ENCODE measurements around the gene FCGR1A.
"Not testable (repeated sequence)": the region's sequence is repeated elsewhere in the genome, so short reads cannot be mapped to it uniquely, and the experiment has no call there.

FCGR1A gene

GRCh38 chr1:149782600-149782999 is at the start of gene FCGR1A:
Gene FCGR1A (plus strand): TSS chr1:149782694. CDS start chr1:149782744, 50 bp downstream.
- DNase-seq (ENCODE audit: low read depth): not testable (repeated sequence)

- not testable (repeated sequence) for DNase-seq (ENCODE audit: low read depth)
Observed at GRCh38 chr1:149732781-149733180, 49.7 kb upstream of the FCGR1A start.

GRCh38 chr1:149734692-149735091 is 47.8 kb upstream of the FCGR1A start:
- not testable (repeated sequence) for DNase-seq (ENCODE audit: low read depth)

GRCh38 chr1:149740148-149740581 is 42.3 kb upstream of the FCGR1A start:
- DNase-seq (ENCODE audit: low read depth): not testable (repeated sequence)

- not testable (repeated sequence) for DNase-seq (ENCODE audit: low read depth)
Observed at GRCh38 chr1:149740590-149741230, 41.8 kb upstream of the FCGR1A start.

- not testable (repeated sequence) for DNase-seq (ENCODE audit: low read depth)
Observed at GRCh38 chr1:149741914-149742313, 40.6 kb upstream of the FCGR1A start.

- DNase-seq (ENCODE audit: low read depth): not testable (repeated sequence)
Observed at GRCh38 chr1:149746463-149747356, 35.8 kb upstream of the FCGR1A start.

GRCh38 chr1:149747359-149748143 is 34.9 kb upstream of the FCGR1A start:
- not testable (repeated sequence) for DNase-seq (ENCODE audit: low read depth)

- not testable (repeated sequence) for DNase-seq (ENCODE audit: low read depth)
Observed at GRCh38 chr1:149748144-149748500, 34.4 kb upstream of the FCGR1A start.

- not testable (repeated sequence) for DNase-seq (ENCODE audit: low read depth)
Observed at GRCh38 chr1:149750562-149750961, 31.9 kb upstream of the FCGR1A start.

GRCh38 chr1:149752186-149752585 is 30.3 kb upstream of the FCGR1A start:
- DNase-seq (ENCODE audit: low read depth): not testable (repeated sequence)

- not testable (repeated sequence) for DNase-seq (ENCODE audit: low read depth)
Observed at GRCh38 chr1:149753466-149753865, 29.0 kb upstream of the FCGR1A start.

GRCh38 chr1:149755294-149755693 is 27.2 kb upstream of the FCGR1A start:
- DNase-seq (ENCODE audit: low read depth): not testable (repeated sequence)

GRCh38 chr1:149762294-149762693 is 20.2 kb upstream of the FCGR1A start:
- DNase-seq (ENCODE audit: low read depth): not testable (repeated sequence)

- not testable (repeated sequence) for DNase-seq (ENCODE audit: low read depth)
Observed at GRCh38 chr1:149764087-149764800, 18.2 kb upstream of the FCGR1A start.

GRCh38 chr1:149766241-149766640 is 16.3 kb upstream of the FCGR1A start:
- DNase-seq (ENCODE audit: low read depth): not testable (repeated sequence)

- not testable (repeated sequence) for DNase-seq (ENCODE audit: low read depth)
Observed at GRCh38 chr1:149769216-149769615, 13.3 kb upstream of the FCGR1A start.

- not testable (repeated sequence) for DNase-seq (ENCODE audit: low read depth)
Observed at GRCh38 chr1:149770661-149771060, 11.8 kb upstream of the FCGR1A start.

GRCh38 chr1:149771653-149772425 is 10.7 kb upstream of the FCGR1A start:
- DNase-seq (ENCODE audit: low read depth): not testable (repeated sequence)

GRCh38 chr1:149775510-149776147 is 6.9 kb upstream of the FCGR1A start:
- DNase-seq (ENCODE audit: low read depth): not testable (repeated sequence)

All from non-pigmented ciliary epithelial cell (primary cell).